Thyroid gland (tissue), 4 donors: Measurements from ENCODE around the gene CHTF18. TPM values are rescaled to one million over a fixed set of nuclear protein-coding genes. Genes with fewer than 3 reads are reported as not detected.
"Not testable (repeated sequence)": the region's sequence is repeated elsewhere in the genome, so short reads cannot be mapped to it uniquely, and the experiment has no call there.

Experiments used
- DNase-seq, 2 donors: peaks; one replicate each; pipeline ENCODE4 v3.0.0-alpha.2; 2019
- H3K27ac ChIP-seq, 3 donors: fragments of 200-600 bp; sonication (generic); 1 replicate in 2 of 3; 2 replicates in 1 of 3; pipeline ENCODE4 v1.5.1; 2016 to 2019; ENCODE audit warnings: mild to moderate bottlenecking in 1 of 3, moderate library complexity in 1 of 3
- H3K27me3 ChIP-seq: fragments of 200-600 bp; sonication (generic); one replicate; pipeline ENCODE4 v1.5.1; 2019
- H3K36me3 ChIP-seq, 2 donors: fragments of 200-600 bp; sonication (generic); one replicate each; pipeline ENCODE4 v1.5.1; 2016 to 2019
- H3K4me1 ChIP-seq, 2 donors: fragments of 200-600 bp; sonication (generic); one replicate each; pipeline ENCODE4 v1.5.1; 2017 to 2019
- H3K4me3 ChIP-seq, 3 donors: fragments of 200-600 bp; sonication (generic); replicated peaks in 1 of 3; 1 replicate in 2 of 3; 2 replicates in 1 of 3; pipeline ENCODE4 v1.5.1; 2016; ENCODE audit warnings: mild to moderate bottlenecking in 1 of 3
- H3K9me3 ChIP-seq: fragments of 200-600 bp; sonication (generic); one replicate; pipeline ENCODE4 v1.5.1; 2017
- POLR2A ChIP-seq, 2 donors: fragments of 450-650 bp; IDR thresholded peaks; one replicate each; pipeline ENCODE4 v1.6.1; 2017; ENCODE audit warnings: antibody characterized with exemption in 2 of 2, mild to moderate bottlenecking in 2 of 2, moderate library complexity in 1 of 2
- WGBS, 2 donors: methylation state at CpG; one replicate each; pipeline ENCODE4 v1.1.5; 2017; 5-methylcytosine and 5-hydroxymethylcytosine counted together
- intact Hi-C: fragments of 100-400 bp; cut with DNase I; formaldehyde crosslinking; loops from one replicate; pipeline ENCODE4 v1.15.1; 2023
- total RNA-seq, 4 donors: library from RNA; depleted of rRNA; stranded (reverse); fragments of >200 nt; gene quantifications; one replicate each; pipeline ENCODE4 v1.2.3, GENCODE V29; 2016
- TF ChIP-seq, protein P1 (sequence below), 6 experiments: fragments of 200-600 bp in 3 of 6; fragments of 450-650 bp in 3 of 6; sonication (generic) in 3 of 6; IDR thresholded peaks; one replicate each; pipeline ENCODE4 v1.5.1; 2016 to 2019; ENCODE audit warnings: antibody characterized with exemption in 6 of 6, mild to moderate bottlenecking in 2 of 6, inconsistent platforms in 1 of 6, moderate library complexity in 1 of 6

CHTF18 gene
- total RNA-seq, 4 donors from 2014 or later = 10.1 to 14.6 (median 11.7) TPM

- H3K4me3 ChIP-seq = no peak overlapping the region
- DNase-seq = no peak
- no peaks in the 10 kb centered on the region for H3K27me3 ChIP-seq
- no peaks in the 10 kb centered on the region for H3K9me3 ChIP-seq
- H3K36me3 ChIP-seq = no peaks in the 10 kb centered on the region
- no peak for TF ChIP-seq POLR2A (IDR thresholded peaks at IDR 0.05)
- TF ChIP-seq, protein P1, sequence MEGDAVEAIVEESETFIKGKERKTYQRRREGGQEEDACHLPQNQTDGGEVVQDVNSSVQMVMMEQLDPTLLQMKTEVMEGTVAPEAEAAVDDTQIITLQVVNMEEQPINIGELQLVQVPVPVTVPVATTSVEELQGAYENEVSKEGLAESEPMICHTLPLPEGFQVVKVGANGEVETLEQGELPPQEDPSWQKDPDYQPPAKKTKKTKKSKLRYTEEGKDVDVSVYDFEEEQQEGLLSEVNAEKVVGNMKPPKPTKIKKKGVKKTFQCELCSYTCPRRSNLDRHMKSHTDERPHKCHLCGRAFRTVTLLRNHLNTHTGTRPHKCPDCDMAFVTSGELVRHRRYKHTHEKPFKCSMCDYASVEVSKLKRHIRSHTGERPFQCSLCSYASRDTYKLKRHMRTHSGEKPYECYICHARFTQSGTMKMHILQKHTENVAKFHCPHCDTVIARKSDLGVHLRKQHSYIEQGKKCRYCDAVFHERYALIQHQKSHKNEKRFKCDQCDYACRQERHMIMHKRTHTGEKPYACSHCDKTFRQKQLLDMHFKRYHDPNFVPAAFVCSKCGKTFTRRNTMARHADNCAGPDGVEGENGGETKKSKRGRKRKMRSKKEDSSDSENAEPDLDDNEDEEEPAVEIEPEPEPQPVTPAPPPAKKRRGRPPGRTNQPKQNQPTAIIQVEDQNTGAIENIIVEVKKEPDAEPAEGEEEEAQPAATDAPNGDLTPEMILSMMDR (IDR thresholded peaks at IDR 0.05) = no peak
- no peak overlapping the region for H3K27ac ChIP-seq
- intact Hi-C loops = no loop called here
- no peaks in the 10 kb centered on the region for H3K4me1 ChIP-seq
- WGBS, 2 donors = 88 to 89% methylated on average over 12 to 18 of the region's 18 CpGs
These were observed 15.5 kb upstream of the CHTF18 start for GRCh38 chr16:772959-773358.

DNA sequence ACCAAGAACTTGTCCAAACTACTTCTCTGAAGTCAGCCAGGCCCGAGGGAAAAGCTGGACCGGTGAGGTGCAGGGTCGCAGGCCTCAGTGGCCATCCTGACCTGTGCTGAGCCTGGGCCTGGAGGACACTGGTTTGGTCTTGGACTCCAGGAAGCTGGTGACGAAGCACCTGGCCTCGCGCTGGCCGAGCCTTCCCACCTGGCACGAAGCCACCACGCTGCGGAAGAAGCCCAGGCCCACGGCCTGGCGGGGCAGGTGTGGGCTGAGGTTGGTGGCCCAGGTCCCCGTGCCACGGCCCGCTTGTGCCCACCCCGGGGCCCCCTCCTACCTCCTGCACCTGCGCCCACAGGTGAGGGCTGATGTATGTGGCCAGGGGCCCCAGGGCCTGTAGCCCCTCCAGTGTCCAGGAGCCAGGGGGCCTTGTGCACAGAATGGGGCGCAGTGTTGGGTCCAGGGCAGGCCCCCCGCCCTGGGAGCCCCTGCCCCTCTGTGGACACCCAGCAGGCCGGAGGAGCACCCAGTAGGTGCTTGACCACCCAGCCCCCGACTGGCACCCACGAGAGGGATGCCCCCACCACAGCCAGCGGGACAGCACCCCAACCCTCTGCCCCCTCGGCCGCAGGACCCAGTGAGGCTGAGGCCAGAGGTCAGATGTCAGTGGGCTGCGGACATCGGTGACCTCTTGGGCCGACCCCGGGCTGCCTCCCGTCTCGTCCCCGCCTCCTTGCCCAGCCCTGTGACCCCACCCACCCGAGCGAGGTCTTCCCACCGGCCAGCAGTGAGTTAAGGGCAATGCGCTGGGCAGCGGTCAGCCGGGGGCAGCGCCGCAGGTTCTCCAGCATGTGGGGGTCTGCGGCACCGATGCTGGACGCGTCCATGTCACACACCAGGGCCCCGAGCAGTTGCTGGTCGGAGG, 14.1 kb upstream of the CHTF18 start:
- no peaks in the 10 kb centered on the region for H3K9me3 ChIP-seq
- H3K36me3 ChIP-seq = no peaks in the 10 kb centered on the region
- intact Hi-C loops = no loop called here
- WGBS, 2 donors = 82 to 83% methylated on average over 25 to 36 of the region's 46 CpGs
- H3K4me1 ChIP-seq = no peaks in the 10 kb centered on the region
- H3K27ac ChIP-seq = no peak overlapping the region
- no peak for TF ChIP-seq POLR2A (IDR thresholded peaks at IDR 0.05)
- TF ChIP-seq, protein P1 (IDR thresholded peaks at IDR 0.05) = no peak
- no peaks in the 10 kb centered on the region for H3K27me3 ChIP-seq
- no peak overlapping the region for H3K4me3 ChIP-seq
- DNase-seq = no peak

GRCh38 chr16:775236-775796, 13.1 kb upstream of the CHTF18 start:
- intact Hi-C loops = no loop called here
- no peak overlapping the region for H3K4me3 ChIP-seq
- no peaks in the 10 kb centered on the region for H3K9me3 ChIP-seq
- 57 to 74% methylated on average over 14 to 19 of the region's 36 CpGs for WGBS, 2 donors
- no peaks in the 10 kb centered on the region for H3K4me1 ChIP-seq
- no peak overlapping the region for H3K27ac ChIP-seq
- no peak for DNase-seq
- no peaks in the 10 kb centered on the region for H3K36me3 ChIP-seq
- H3K27me3 ChIP-seq = no peaks in the 10 kb centered on the region
- no peak for TF ChIP-seq POLR2A (IDR thresholded peaks at IDR 0.05)
- TF ChIP-seq, protein P1 (IDR thresholded peaks at IDR 0.05) = no peak

DNA sequence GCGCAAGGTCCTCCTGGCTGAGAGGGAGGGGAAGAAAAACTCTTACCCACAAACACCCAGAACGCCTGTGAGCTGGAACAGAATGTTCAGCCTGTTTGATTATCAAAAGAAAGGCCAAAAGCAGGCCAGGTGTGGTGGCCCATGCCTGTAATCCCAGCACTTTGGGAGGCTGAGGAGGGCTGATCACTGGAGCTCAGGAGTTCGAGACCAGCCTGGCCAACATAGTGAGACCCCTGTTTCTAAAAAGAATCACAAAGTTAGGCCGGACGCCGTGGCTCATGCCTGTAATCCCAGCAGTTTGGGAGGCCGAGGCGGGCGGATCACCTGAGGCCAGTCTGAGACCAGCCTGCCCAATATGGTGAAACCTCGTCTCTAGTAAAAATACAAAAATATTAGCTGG, 12.1 kb upstream of the CHTF18 start:
- H3K36me3 ChIP-seq, H3K27ac ChIP-seq, DNase-seq, H3K4me1 ChIP-seq, H3K4me3 ChIP-seq, intact Hi-C loops, H3K9me3 ChIP-seq, H3K27me3 ChIP-seq: not testable (repeated sequence)
- WGBS, 2 donors = 87 to 91% methylated on average over 10 of the region's 10 CpGs

DNA sequence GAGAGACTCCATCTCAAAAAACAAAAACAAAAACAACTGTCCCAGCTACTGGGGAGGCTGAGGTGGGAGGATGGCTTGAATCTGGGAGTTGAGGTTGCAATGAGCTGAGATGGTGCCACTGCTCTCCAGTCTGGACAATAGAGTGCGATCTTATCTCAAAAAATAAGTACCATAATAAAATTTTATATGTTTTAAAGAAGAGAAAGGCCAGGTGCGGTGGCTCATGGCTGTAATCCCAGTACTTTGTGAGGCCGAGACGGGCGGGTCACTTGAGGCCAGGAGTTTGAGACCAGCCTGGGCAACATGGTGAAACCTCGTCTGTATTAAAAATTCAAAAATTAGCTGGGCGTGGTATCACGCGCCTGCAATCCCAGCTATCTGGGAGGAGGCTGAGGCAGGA, 11.6 kb upstream of the CHTF18 start:
- Histone ChIP-seq H3K4me1 (no peaks in the 10 kb centered on the region), H3K4me3 (no peak overlapping the region), H3K36me3 (no peaks in the 10 kb centered on the region), H3K27ac (no peak overlapping the region), H3K9me3 (no peaks in the 10 kb centered on the region), H3K27me3 (no peaks in the 10 kb centered on the region)
- no peak for TF ChIP-seq POLR2A (IDR thresholded peaks at IDR 0.05)
- TF ChIP-seq, protein P1 (IDR thresholded peaks at IDR 0.05) = no peak
- WGBS, 2 donors = 91 to 95% methylated on average over 9 of the region's 9 CpGs
- DNase-seq = no peak
- intact Hi-C loops = no loop called here
